ENCODE data around the gene C2orf49.
A peak's percentile ranks its signal among the peaks of the same experiment; 100 is the strongest.

C2orf49 gene

GRCh38 chr2:105369777-105370690, 32.7 kb downstream of the C2orf49 start:
- H3K4me3 ChIP-seq (replicated peaks; ENCODE audit: low read depth, low read length): peak overlapping the region; percentile 48
- H3K27me3 ChIP-seq (replicated peaks; ENCODE audit: control insufficient read depth, insufficient read depth, low read length): no peaks in the 10 kb centered on the region
- TF ChIP-seq CTCF (IDR thresholded peaks at IDR 0.05; ENCODE audit: insufficient read depth, low read length, poor library complexity, severe bottlenecking): peak; percentile 93
- H3K36me3 ChIP-seq (ENCODE audit: control insufficient read depth, insufficient read depth, low read length): no peaks in the 10 kb centered on the region; the same call in 1 of the 2 replicates
- DNase-seq (ENCODE audit: extremely low read depth, insufficient read length): peak; percentile 56

- no peaks in the 10 kb centered on the region for H3K27me3 ChIP-seq (replicated peaks; ENCODE audit: control insufficient read depth, insufficient read depth, low read length)
- H3K4me3 ChIP-seq (replicated peaks; ENCODE audit: low read depth, low read length): no peak overlapping the region
- H3K36me3 ChIP-seq (ENCODE audit: control insufficient read depth, insufficient read depth, low read length): no peaks in the 10 kb centered on the region; the same call in 1 of the 2 replicates
- TF ChIP-seq CTCF (IDR thresholded peaks at IDR 0.05; ENCODE audit: insufficient read depth, low read length, poor library complexity, severe bottlenecking): no peak
- no peak for DNase-seq (ENCODE audit: extremely low read depth, insufficient read length)
Observed at GRCh38 chr2:105371156-105371555, 33.8 kb downstream of the C2orf49 start.

- no peak for DNase-seq (ENCODE audit: extremely low read depth, insufficient read length)
- no peaks in the 10 kb centered on the region for H3K36me3 ChIP-seq (ENCODE audit: control insufficient read depth, insufficient read depth, low read length)
- no peaks in the 10 kb centered on the region for H3K27me3 ChIP-seq (replicated peaks; ENCODE audit: control insufficient read depth, insufficient read depth, low read length)
- no peak overlapping the region for H3K4me3 ChIP-seq (replicated peaks; ENCODE audit: low read depth, low read length)
- TF ChIP-seq CTCF (IDR thresholded peaks at IDR 0.05; ENCODE audit: insufficient read depth, low read length, poor library complexity, severe bottlenecking): no peak
Observed at GRCh38 chr2:105371810-105372209, 34.5 kb downstream of the C2orf49 start.

- DNase-seq (ENCODE audit: extremely low read depth, insufficient read length): no peak
- no peaks in the 10 kb centered on the region for H3K36me3 ChIP-seq (ENCODE audit: control insufficient read depth, insufficient read depth, low read length)
Observed at GRCh38 chr2:105373344-105373781, 36.0 kb downstream of the C2orf49 start.

GRCh38 chr2:105373895-105374401, 36.6 kb downstream of the C2orf49 start:
- H3K36me3 ChIP-seq (ENCODE audit: control insufficient read depth, insufficient read depth, low read length): no peaks in the 10 kb centered on the region
- DNase-seq (ENCODE audit: extremely low read depth, insufficient read length): peak; percentile 37
- peak overlapping the region; percentile 56 for H3K4me3 ChIP-seq (replicated peaks; ENCODE audit: low read depth, low read length)
- H3K27me3 ChIP-seq (replicated peaks; ENCODE audit: control insufficient read depth, insufficient read depth, low read length): no peaks in the 10 kb centered on the region
- TF ChIP-seq CTCF (IDR thresholded peaks at IDR 0.05; ENCODE audit: insufficient read depth, low read length, poor library complexity, severe bottlenecking): no peak

More at GRCh38 chr2:105373344-105373781, 36.0 kb downstream of the C2orf49 start:
- Histone ChIP-seq H3K4me3 (replicated peaks; ENCODE audit: low read depth, low read length) (peak overlapping the region; percentile 41), H3K27me3 (replicated peaks; ENCODE audit: control insufficient read depth, insufficient read depth, low read length) (no peaks in the 10 kb centered on the region)
- TF ChIP-seq CTCF (IDR thresholded peaks at IDR 0.05; ENCODE audit: insufficient read depth, low read length, poor library complexity, severe bottlenecking): no peak

All from GM06990 (cell line).